HG02852 (cell line): ENCODE data around the gene PTPRN2.
"Not testable (repeated sequence)": the region's sequence is repeated elsewhere in the genome, so short reads cannot be mapped to it uniquely, and the experiment has no call there.

Source experiments
- ATAC-seq: cut with Tn5 transposase; IDR thresholded peaks from one replicate; pipeline ENCODE4 v1.9.1; 2021; ENCODE audit warnings: mild to moderate bottlenecking, moderate library complexity; ENCODE audit not compliant: unreplicated experiment

The PTPRN2 gene

DNA sequence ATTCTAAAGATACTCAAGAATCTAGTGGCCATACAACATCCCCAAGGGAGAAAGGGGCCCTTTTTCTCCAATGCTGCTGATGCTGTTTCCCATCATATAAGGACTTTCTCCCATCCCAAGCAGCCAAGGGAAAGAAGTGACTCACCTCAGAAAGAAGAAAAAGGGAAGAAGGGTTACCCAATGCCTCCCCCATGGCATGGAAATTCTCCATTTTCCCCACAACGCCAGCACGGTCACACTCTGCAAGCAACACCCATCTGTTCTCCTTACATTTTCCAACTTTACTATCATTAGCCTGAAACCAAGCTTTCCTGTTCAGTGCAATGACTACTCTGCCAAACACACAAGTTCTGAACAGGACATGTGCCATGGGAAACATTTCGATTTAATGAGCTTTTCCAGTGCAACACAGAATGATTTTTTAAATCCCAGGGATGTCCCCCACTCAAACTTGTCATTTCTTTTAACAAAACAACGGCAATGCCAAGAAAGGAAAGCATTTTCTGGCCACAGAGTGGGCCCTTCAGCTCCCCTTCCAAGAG lies 67.9 kb downstream of the PTPRN2 start:
- ATAC-seq, result no peak

DNA sequence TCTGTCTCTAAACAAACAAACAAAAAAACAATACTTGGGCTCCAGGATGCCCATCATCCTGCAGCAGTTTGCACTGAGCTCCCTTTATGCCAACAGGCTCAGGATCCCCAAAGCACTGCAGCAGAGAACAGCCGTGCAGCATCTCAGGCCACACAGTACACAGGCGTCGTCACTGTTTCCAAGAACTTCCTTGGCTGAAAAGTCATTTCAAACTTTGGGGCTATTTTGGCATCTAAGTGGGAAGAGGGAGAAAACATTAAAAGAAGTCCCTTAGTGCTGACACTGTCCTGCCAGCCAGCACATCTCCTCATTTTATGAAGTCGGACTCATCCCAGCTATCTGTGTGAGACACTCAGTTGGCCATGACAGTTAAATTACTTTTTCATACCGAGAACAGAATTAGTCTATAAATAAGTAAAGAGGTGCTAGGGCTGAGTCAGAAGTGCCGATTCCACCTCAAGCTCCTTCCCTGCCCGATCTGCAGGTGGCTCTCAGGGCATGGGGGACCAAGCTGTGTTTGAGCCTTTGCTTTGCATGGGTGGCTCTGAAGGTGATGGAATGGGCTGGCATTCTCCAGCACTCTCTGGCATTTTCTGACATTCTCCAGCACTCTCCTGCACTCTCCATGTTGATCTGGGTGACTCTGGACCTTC lies 68.5 kb downstream of the PTPRN2 start:
- ATAC-seq, result no peak

DNA sequence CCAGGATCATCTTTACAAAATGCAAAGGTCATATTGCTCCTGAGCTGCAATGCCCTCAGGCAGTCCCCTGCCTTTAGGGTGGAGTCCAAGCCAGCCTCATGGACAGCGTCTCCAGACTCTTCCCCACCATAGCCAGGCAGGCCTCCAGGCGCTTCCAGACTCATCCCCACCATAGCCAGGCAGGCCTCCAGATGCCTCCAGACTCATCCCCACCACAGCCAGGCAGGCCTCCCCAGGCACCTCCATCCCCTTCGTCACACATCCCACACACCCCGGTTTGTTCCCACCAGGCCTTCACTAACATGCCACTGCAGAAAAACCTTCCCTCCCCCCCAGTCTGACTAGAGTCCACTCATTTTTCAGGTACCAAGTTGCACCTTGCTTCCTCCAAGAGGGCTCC lies 70.1 kb downstream of the PTPRN2 start:
- ATAC-seq, result no peak

DNA sequence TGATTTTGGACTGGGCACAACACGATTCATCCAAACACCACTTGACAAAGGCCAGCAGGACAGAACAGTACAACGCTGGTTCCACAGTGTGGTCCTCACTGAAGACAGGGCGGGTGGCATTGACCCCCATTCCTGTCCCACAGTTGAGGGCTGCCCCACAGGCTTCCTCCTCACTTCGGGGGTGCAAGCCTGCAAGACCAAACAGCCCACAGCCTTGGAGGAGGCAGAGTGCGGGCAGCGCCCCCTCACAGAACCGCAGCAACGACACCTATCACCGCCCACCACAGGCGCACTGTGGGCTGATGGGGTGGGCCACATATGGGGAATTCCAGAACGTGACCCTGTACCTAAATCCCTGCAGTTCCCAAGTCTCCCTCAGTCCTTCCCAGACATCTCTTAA lies 70.6 kb downstream of the PTPRN2 start:
- ATAC-seq, result no peak

DNA sequence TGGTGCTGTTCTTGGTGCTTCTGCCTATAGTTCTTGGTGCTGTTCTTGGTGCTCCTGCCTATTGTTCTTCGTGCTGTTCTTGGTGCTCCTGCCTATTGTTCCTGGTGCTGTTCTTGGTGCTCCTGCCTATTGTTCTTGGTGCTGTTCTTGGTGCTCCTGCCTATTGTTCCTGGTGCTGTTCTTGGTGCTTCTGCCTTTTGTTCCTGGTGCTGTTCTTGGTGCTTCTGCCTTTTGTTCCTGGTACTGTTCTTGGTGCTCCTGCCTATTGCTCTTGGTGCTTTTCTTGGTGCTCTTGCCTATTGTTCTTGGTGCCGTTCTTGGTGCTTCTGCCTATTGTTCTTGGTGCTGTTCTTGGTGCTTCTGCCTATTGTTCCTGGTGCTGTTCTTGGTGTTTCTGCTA lies 71.1 kb downstream of the PTPRN2 start:
- ATAC-seq, result no peak

DNA sequence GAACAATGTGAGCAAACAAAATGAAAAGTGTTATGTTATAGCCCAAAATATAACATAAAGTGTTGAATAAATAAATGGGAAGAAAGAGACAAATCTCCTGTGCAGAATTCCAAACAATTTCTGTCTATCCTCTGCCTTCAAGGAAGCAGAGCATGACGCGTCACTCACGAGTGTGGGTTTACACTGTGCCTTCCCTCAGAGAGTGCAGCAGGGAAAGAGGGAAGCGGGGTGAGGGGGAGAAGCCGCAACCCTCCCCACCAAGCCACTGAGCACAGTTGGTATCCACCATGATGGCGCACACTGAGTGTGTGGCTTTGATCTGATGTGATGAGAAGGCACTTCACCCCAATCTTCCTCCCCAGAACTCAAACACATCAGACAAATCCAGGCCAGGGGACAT lies 74.8 kb downstream of the PTPRN2 start:
- no peak for ATAC-seq

DNA sequence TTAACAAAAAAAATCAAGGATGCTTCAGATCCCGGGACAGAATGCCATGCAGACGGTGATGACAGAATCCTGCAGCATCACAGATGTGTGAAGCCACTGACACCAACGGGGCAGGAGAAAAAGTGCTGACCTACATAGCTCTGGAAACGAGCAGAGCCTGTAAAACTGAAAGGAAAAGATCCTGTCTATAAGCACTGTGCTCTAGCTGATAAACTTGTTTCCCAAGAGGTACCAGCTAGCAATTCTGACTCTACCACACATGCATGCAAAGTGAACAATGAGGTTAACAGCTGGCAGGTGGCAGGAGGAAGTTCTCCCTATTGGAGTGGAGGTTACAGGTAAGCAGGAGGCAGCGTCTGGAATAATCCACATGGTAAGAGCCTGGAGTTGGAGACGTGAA lies 75.6 kb downstream of the PTPRN2 start:
- ATAC-seq, result no peak

DNA sequence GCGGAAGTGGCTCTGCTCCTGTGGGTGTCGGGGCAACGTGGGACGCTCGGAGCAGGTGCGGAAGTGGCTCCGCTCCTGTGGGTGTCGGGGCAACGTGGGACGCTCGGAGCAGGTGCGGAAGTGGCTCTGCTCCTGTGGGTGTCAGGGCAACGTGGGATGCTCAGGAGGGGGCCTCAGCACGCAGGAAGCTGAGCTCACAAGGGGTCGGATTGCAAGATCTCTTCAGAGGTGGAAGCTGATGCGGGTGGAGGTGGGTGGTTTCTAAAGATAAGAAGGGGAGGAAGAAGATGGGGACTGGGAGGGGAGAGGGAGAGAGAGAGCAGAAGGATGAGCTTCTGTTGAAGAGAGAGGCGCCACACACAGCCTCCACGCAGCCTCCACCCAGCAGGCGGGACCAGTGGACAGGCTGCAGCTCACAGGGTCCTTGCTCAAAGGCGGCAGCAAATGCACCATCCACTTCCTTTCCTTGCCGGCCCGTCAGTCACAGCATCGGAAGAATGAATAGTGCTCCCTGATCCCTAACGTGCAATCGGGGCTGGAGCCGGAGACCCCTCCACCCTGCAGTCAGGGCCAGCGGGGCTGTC lies 78.7 kb downstream of the PTPRN2 start:
- ATAC-seq, result no peak

DNA sequence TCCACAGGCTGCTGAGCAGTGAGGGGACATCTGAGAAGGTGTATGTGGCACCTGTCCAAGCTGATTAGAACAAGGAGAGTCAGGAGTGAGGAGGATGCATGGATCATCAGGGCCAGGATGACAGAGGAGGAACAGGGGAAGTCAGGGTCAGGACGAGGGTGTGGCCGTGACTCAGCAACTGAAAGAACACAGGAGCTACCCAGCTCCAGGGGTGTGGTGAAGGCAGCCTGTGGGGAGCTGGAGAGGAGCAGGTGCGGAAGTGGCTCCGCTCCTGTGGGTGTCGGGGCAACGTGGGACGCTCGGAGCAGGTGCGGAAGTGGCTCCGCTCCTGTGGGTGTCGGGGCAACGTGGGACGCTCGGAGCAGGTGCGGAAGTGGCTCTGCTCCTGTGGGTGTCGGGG lies 79.3 kb downstream of the PTPRN2 start:
- ATAC-seq, result not testable (repeated sequence)

DNA sequence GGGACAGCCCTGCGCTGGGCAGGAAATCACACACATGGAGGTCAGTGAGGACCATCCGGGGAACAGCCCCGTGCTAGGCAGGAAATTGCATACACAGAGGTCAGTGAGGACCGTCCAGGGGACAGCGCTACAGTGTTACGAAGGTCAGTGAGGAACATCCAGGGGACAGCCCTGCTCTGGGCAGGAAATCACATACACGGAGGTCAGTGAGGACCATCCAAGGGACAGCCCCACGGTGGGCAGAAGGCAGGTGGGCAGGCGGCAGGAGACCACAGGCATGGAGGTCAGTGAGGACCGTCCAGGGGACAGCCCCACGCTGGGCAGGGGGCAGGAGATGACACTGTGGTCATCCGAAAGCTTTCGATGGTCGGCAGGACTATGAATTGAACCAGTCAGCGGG lies 79.7 kb downstream of the PTPRN2 start:
- ATAC-seq, result no peak

DNA sequence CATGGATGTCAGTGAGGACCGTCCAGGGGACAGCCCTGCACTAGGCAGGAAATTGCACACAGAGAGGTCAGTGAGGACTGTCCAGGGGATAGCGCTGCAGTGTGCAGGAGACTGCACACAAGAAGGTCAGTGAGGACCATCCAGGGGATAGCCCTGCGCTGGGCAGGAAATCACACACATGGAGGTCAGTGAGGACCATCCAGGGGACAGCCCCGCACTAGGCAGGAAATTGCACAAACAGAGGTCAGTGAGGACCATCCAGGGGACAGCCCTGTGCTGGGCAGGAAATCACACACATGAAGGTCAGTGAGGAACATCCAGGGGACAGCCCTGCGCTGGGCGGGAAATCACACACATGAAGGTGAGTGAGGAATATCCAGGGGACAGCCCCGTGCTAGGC lies 80.4 kb downstream of the PTPRN2 start:
- not testable (repeated sequence) for ATAC-seq

DNA sequence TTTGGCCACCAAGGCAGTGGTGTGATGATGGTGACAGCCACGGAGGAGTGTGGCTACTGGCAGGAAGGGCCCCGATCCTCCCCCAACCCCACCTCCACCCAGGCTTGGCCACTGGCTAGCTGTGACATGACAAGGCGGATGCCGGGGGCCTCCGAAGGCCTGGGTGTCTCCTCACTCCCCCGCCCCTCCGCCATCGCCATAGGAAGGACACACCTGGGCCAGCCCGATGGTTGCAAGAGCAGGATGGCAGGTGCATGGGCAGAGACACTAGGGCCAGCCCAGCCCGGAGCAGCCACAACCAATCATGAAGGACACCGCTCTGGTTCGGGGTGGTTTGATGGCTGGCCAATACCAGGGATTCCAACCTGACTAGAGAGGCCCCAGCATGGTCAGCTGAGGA lies 81.0 kb downstream of the PTPRN2 start:
- no peak for ATAC-seq

DNA sequence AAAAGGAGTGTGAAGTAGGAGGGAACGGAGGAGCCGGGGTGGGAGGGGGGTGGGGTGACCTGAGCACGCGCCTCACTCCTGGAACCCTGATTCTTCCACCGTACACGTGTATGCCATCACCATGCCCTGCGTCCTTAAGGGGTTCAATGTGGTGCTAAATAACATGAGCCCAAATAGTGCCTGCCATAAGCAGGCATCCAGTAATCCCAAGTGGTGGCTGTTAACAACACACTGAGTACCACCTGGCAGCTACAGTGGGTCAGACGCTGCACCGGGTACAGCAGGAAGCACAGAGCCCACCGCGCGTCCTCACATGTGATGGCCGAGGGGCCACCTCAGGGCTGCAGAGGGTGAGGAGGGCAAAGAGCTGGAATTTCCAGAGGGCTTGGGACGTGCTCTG lies 81.9 kb downstream of the PTPRN2 start:
- ATAC-seq, result no peak

DNA sequence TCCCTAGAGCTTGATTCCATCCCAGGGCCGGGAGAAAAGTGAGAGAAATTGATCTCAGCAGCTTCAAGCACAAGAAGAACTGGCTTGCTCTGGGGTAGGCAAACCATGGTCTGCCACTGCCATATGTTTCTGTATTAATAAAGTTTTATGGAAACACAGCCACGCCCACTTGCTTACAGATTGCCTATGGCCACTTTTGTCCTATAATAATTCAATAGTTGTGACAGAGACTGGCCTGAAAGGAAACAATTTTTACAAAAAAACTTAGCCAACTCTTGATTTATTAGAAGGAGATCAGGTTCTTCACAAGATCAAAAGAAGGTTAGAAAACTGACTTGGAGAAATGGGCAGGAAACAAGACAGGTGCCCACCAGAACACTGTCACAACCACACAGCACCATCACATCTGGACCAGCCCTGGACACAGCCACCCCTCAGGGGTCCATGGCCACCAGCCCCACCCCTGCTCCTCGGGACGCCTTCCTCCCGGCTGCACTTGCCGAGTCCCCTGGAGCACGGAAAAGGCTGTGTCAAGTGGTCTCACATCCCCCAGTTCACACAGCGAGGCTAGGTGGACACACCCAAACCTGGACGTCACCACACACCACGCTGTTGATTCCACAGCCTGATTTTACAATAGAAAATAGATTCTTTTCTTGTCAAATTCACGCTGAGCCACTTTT lies 85.4 kb downstream of the PTPRN2 start:
- no peak for ATAC-seq

DNA sequence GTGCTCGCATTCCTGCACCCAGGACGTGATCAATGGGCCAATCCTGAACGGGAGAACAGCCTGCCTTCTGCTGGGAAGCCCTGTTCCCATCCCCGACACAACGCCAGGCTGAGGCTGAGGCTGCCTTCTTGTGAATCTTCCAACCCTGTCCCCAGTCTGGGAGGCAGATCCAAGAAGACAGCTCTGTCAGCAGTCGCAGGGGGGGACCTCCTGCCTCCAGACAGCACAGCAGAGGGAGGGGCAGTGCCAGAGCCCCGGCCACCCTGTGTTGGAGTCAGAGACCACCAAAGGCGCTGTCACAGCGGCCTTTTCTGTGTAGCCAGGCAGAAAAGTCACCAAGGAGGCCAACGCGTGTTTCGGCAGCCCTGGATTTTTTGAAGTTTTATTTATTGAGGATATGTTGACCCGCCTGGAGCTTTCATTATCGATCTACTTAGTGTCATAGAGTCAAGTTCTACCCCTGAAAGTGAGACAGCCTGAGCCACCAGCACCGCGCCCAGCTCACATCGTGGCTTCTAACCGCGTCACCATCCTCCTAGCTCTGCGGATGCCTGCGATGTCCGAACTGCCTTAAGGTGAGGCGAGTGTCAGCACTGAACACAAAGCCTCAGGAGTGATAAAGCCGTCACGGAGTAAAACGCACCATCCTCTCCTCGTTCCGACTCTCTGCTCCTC lies 86.1 kb downstream of the PTPRN2 start:
- no peak for ATAC-seq

DNA sequence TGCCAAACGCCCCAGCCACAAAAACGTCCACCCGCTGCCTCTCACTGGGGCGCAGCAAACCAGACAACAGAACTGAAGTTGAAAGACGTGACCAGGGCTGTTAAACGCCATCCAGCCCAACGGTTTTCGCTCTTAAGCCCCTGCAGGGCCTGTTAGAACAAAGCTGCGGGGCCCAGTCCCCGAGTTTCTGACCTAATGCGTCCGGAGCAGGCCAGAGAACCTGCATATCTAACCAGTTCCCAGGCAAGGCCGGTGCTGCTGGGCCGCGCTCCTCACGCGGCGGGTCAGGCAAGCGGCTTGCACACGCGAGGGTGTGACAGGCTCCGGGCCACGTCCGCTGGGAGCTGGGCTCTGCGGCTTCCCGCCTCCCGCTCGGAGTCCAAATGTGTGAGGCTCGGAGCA lies 87.0 kb downstream of the PTPRN2 start:
- no peak for ATAC-seq

DNA sequence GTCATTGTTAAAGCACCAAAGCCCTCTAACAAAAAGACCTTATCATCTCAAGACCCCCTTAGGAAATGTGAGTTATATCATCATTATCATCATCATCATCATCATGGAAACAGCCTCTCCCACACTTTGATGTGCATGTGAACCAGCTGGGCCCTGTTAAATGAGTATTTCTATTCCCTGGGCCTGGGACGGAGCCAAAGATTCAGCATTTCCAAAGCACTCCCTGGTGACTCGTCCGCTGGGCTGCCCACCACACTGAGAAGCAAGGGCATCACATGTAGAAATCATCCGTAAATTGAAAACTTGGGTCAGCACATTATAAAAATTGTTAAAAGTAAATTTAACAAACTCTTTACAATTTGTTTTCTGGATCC lies 88.6 kb downstream of the PTPRN2 start:
- ATAC-seq, result no peak

DNA sequence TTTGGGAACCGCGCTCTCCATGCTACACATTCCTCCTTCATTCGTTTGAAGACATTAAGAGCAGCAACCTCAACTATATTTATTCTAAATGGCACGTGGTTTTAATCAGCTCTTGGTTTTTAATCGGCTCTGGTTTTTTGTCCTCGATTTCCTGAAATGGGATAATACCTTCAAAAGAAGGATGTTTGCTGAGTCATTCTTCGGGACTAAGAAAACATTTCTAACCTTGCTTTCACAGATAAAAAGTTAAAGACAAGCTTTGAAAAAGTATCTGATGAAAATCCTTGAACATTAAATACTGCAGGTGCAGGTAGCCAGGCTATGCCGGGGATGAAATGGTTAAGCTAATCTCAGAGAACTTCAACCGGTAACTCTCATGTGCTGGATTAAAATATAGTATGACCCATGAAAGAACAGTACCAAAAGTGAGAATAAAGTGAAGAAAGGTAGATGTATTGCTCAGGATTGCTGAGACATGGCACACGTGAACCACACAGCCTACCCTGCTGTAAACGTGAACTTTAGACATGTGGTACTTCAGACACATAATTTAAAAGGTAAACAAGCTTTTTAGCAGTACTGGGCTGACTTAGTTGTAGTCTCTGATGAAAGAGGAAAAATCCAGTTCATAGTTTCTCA lies 89.1 kb downstream of the PTPRN2 start:
- ATAC-seq, result no peak

DNA sequence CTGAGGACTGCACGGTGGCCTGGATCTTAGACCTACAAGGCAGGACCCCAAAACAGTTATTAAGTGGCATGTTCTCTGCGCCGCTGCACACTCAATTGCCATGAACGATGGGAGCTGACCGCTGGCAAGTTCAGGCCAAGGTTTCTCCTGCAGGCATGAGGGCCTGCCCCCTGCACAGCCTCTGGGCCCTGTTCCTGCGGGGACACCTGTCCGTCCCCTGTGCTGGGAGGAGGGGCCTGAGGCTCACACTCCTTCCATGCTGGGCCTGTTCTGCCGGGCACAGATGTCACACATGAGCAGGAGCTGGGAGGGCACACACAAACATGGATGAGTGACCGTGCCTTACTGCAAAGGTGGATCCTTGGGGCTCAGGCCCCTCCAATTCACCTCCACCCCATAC lies 90.0 kb downstream of the PTPRN2 start:
- ATAC-seq, result no peak

DNA sequence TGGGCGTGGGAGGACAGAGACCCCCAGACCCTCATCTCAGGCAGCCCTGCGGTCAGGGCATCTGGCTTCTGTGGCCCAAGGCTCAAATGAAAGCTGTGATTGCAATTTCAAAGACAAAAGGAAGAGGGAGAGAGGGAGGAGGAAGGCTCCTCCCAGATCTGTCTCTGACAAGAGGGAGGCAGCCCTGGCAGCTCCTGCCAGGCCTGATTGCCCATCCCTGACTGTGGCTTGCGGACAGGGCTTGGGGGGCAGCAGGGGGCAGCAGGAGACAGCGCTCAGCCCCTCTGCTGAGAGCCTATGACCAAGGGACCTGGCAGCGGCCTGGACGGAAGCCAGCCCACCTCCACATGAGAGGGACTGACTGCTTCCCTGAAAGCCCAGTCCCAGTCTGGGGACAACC lies 91.8 kb downstream of the PTPRN2 start:
- no peak for ATAC-seq

DNA sequence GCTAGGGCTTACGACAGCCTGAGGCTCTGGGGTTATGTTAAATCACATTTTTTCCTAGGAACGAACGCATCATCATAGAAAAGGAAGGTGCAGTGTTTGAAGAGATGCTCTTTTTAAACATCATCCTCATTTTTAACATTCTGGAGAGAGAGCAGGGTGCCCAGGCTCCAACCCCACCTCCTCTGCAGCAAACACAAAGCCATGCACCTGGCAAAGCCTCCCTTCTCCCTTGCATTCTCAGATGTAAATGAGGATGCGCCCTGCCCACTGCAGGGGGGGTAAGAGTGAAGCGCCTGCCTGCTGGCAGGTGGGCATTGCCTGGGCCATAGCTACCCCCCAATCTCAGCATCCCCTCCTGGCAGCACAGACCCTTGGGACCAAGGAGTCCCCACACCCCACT lies 92.4 kb downstream of the PTPRN2 start:
- no peak for ATAC-seq
